ENCODE results near the gene HUNK. TPM values are rescaled to one million over a fixed set of nuclear protein-coding genes. Genes with fewer than 3 reads are reported as not detected.

HUNK gene
- total and polyA plus RNA-seq, 2 donors (not counting 1 experiment from before 2014, with no cell fraction given): 0.01 to 0.07 TPM

DNA sequence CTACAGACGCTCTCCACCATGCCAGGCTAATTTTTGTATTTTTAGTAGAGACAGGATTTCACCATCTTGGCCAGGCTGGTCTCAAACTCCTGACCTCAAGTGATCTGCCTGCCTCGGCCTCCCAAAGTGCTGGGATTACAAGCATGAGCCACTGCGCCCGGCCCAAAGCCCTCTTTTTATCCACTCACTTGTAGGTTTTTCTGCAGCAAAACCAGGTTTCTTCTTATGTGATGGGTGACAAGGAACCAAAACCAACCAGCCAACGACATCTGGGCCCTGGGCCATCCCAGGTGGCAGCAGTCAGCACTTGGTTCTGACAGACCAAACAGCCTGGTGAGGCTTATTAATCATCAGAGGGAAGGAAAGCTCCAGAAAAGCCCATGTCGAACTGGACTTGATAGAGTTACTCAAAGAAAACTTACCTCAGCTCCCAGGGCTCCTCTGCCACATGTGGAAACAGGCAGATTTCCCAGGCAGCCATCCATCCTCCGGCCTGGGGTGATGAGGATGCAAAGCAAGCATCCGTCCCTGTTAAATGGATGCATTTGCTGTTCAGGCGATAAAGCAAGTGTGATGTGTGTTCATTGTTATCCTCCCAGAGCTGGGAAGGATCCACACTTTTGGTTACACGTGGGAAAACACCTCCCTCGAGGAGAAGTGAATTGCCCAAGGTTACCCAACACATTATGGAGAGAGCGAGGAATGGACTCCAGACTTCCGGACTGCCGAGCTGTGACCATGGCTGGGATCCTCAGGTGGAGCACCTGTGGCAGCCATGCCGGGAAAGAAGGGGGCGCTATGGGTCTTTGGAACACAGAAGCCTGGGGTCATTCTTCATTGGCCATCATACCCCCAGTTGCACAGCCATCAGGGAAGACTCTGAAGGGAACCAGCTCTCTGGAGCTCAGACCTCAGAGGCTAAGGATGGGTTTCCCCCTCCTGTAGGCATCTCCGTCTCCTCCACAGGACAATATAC lies 118.8 kb downstream of the HUNK start:
- Histone ChIP-seq H3K27me3 (replicated peaks in 1 of 4; ENCODE audit: control extremely low read depth in 1 of 4, control insufficient read depth in 3 of 4, insufficient read depth in 4 of 4, low read length in 3 of 4) (peaks cover 0 to 2% (median 0%) of the 10 kb centered on the region in 4 experiments), H3K4me2 (replicated peaks; ENCODE audit: low read depth, low read length, poor library complexity, severe bottlenecking) (no peak overlapping the region), H4K20me1 (ENCODE audit: control insufficient read depth, insufficient read depth, low read length, poor library complexity, severe bottlenecking) (no peaks in the 10 kb centered on the region), H3K9me3 (ENCODE audit: control extremely low read depth in 1 of 3, control insufficient read depth in 2 of 3, insufficient read depth in 1 of 3, low read length in 2 of 3) (no peaks in the 10 kb centered on the region), H2AFZ (ENCODE audit: insufficient read depth, low read depth, low read length, poor library complexity, severe bottlenecking) (no peak overlapping the region), H3K27ac (ENCODE audit: low read length in 2 of 2) (no peak overlapping the region), H3K79me2 (ENCODE audit: control insufficient read depth, insufficient read depth, low read length) (no peaks in the 10 kb centered on the region), H3K4me1 (ENCODE audit: control insufficient read depth in 2 of 2, insufficient read depth in 2 of 2, low read length in 2 of 2) (no peaks in the 10 kb centered on the region), H3K9ac (ENCODE audit: low read length) (no peak overlapping the region), H3K36me3 (replicated peaks in 1 of 2; ENCODE audit: control extremely low read depth in 1 of 2, control insufficient read depth in 1 of 2, extremely low read depth in 1 of 2, insufficient read depth in 2 of 2, low read length in 1 of 2) (no peaks in the 10 kb centered on the region), H3K4me3 (ENCODE audit: control extremely low read depth in 1 of 5, extremely low read depth in 1 of 5, insufficient read depth in 1 of 5, low read depth in 2 of 5, low read length in 4 of 5) (no peak overlapping the region)
- 85% methylated on average over 13 of the region's 17 CpGs for WGBS (ENCODE audit: insufficient coverage)
- Mint-ChIP-seq H3K9me3 (ENCODE audit: insufficient read depth) (no peaks in the 10 kb centered on the region), H3K4me1 (no peaks in the 10 kb centered on the region), H3K4me3 (no peak overlapping the region), H3K27me3 (peaks cover 9% of the 10 kb centered on the region), H3K27ac (no peak overlapping the region)
- DNase-seq: no peak
- intact Hi-C loops (cut with micrococcal nuclease): no loop called here
- no peak for ATAC-seq (ENCODE audit: low read depth)
- TF ChIP-seq EZH2 (IDR thresholded peaks at IDR 0.05; ENCODE audit: borderline replicate concordance, insufficient read depth, low read depth, low read length, poor library complexity, severe bottlenecking): no peak
- TF ChIP-seq, protein P1, sequence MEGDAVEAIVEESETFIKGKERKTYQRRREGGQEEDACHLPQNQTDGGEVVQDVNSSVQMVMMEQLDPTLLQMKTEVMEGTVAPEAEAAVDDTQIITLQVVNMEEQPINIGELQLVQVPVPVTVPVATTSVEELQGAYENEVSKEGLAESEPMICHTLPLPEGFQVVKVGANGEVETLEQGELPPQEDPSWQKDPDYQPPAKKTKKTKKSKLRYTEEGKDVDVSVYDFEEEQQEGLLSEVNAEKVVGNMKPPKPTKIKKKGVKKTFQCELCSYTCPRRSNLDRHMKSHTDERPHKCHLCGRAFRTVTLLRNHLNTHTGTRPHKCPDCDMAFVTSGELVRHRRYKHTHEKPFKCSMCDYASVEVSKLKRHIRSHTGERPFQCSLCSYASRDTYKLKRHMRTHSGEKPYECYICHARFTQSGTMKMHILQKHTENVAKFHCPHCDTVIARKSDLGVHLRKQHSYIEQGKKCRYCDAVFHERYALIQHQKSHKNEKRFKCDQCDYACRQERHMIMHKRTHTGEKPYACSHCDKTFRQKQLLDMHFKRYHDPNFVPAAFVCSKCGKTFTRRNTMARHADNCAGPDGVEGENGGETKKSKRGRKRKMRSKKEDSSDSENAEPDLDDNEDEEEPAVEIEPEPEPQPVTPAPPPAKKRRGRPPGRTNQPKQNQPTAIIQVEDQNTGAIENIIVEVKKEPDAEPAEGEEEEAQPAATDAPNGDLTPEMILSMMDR (IDR thresholded peaks at IDR 0.05): no peak
- CTCF ChIA-PET: no interaction called here
- POLR2A ChIA-PET: no interaction called here

DNA sequence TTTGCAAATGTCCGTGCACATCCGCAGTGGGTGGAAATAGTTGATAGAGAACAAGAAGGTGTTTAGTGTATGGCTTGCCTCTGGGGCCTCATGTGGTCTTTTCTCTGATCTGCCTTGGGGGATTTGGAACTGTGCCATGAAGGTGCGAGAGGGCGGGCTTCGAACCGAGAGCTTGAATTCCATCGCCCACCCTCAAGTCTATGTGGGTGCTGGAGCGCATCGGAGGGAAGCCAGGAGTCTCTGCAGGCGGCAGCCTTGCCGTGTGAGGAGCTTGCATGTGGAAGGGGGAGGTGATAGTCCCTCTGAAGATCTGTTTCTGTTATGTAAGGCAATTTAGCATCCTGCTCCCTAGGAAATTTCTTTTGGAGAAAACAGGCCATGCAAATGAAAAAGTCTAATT lies 119.6 kb downstream of the HUNK start:
- no peak overlapping the region for H2AFZ ChIP-seq (ENCODE audit: insufficient read depth, low read depth, low read length, poor library complexity, severe bottlenecking)
- H4K20me1 ChIP-seq (ENCODE audit: control insufficient read depth, insufficient read depth, low read length, poor library complexity, severe bottlenecking): no peaks in the 10 kb centered on the region
- Mint-ChIP-seq H3K4me3 (no peak overlapping the region), H3K27ac (no peak overlapping the region), H3K27me3 (peaks cover 9% of the 10 kb centered on the region), H3K4me1 (no peaks in the 10 kb centered on the region), H3K9me3 (ENCODE audit: insufficient read depth) (no peaks in the 10 kb centered on the region)
- H3K4me3 ChIP-seq (ENCODE audit: control extremely low read depth in 1 of 5, extremely low read depth in 1 of 5, insufficient read depth in 1 of 5, low read depth in 2 of 5, low read length in 4 of 5): no peak overlapping the region
- intact Hi-C loops (cut with micrococcal nuclease): no loop called here
- H3K9ac ChIP-seq (ENCODE audit: low read length): no peak overlapping the region
- ChIA-PET CTCF (no interaction called here), POLR2A (no interaction called here)
- peaks cover 0 to 2% (median 0%) of the 10 kb centered on the region in 4 experiments for H3K27me3 ChIP-seq (replicated peaks in 1 of 4; ENCODE audit: control extremely low read depth in 1 of 4, control insufficient read depth in 3 of 4, insufficient read depth in 4 of 4, low read length in 3 of 4)
- no peak overlapping the region for H3K4me2 ChIP-seq (replicated peaks; ENCODE audit: low read depth, low read length, poor library complexity, severe bottlenecking)
- no peak for DNase-seq
- no peak for ATAC-seq (ENCODE audit: low read depth)
- H3K79me2 ChIP-seq (ENCODE audit: control insufficient read depth, insufficient read depth, low read length): no peaks in the 10 kb centered on the region
- H3K36me3 ChIP-seq (replicated peaks in 1 of 2; ENCODE audit: control extremely low read depth in 1 of 2, control insufficient read depth in 1 of 2, extremely low read depth in 1 of 2, insufficient read depth in 2 of 2, low read length in 1 of 2): no peaks in the 10 kb centered on the region
- WGBS (ENCODE audit: insufficient coverage): 96% methylated on average over 11 of the region's 11 CpGs
- no peak overlapping the region for H3K27ac ChIP-seq (ENCODE audit: low read length in 2 of 2)
- no peaks in the 10 kb centered on the region for H3K4me1 ChIP-seq (ENCODE audit: control insufficient read depth in 2 of 2, insufficient read depth in 2 of 2, low read length in 2 of 2)
- no peak for TF ChIP-seq EZH2 (IDR thresholded peaks at IDR 0.05; ENCODE audit: borderline replicate concordance, insufficient read depth, low read depth, low read length, poor library complexity, severe bottlenecking)
- TF ChIP-seq, protein P1 (IDR thresholded peaks at IDR 0.05): no peak
- H3K9me3 ChIP-seq (ENCODE audit: control extremely low read depth in 1 of 3, control insufficient read depth in 2 of 3, insufficient read depth in 1 of 3, low read length in 2 of 3): no peaks in the 10 kb centered on the region

Data from B cell (primary cell).